Activated T-helper 17 cell treated with anti-CD3 and anti-CD28 coated beads, Interleukin-2, amount 50 U/mL, for 72 hours (primary cell): ENCODE measurements around the gene CFAP57. TPM values are rescaled to one million over a fixed set of nuclear protein-coding genes. Genes with fewer than 3 reads are reported as not detected.

Experiments
- ATAC-seq: fragments of 150-1000 bp; cut with Tn5 transposase; replicated peaks from 2 replicates; pipeline ENCODE4 v1.10.0; 2021; ENCODE audit warnings: mild to moderate bottlenecking, moderate library complexity
- H3K27ac Mint-ChIP-seq: one replicate; pipeline ENCODE4 v1.8.0; 2022; ENCODE audit warnings: mixed read lengths
- H3K27me3 Mint-ChIP-seq: one replicate; pipeline ENCODE4 v1.8.0; 2022; ENCODE audit warnings: mixed read lengths
- H3K36me3 Mint-ChIP-seq: one replicate; pipeline ENCODE4 v1.8.0; 2022; ENCODE audit warnings: low read depth, mild to moderate bottlenecking, mixed read lengths
- H3K4me1 Mint-ChIP-seq: one replicate; pipeline ENCODE4 v1.8.0; 2022; ENCODE audit warnings: mixed read lengths
- H3K4me3 Mint-ChIP-seq: one replicate; pipeline ENCODE4 v1.8.0; 2022; ENCODE audit warnings: mild to moderate bottlenecking, mixed read lengths
- H3K9me3 Mint-ChIP-seq: one replicate; pipeline ENCODE4 v1.8.0; 2022; ENCODE audit warnings: mixed read lengths
- total RNA-seq, 2 donors: library from RNA; stranded (reverse); gene quantifications; one replicate each; pipeline ENCODE4 v1.2.3, GENCODE V29; 2022

CFAP57 gene
- total RNA-seq, 2 donors from 2014 or later = 0.06 to 0.74 TPM

- no peak for ATAC-seq
- Mint-ChIP-seq H3K4me1 (peaks cover 10% of the 10 kb centered on the region), H3K27me3 (peaks cover 29% of the 10 kb centered on the region), H3K9me3 (peaks cover 4% of the 10 kb centered on the region), H3K27ac (no peak overlapping the region), H3K36me3 (no peaks in the 10 kb centered on the region), H3K4me3 (no peak overlapping the region)
These were observed 95.8 kb downstream of the CFAP57 start for GRCh38 chr1:43267818-43268425.

- H3K9me3 Mint-ChIP-seq = peaks cover 3% of the 10 kb centered on the region
- H3K36me3 Mint-ChIP-seq = no peaks in the 10 kb centered on the region
- peaks cover 16% of the 10 kb centered on the region for H3K4me1 Mint-ChIP-seq
- no peak within 1 kb of the TSS for H3K27ac Mint-ChIP-seq
- no peak for ATAC-seq
- H3K27me3 Mint-ChIP-seq = peaks cover 24% of the 10 kb centered on the region
- H3K4me3 Mint-ChIP-seq = peak within 1 kb of the TSS; percentile 58
These were observed 97.7 kb downstream of the CFAP57 start, which contains the start of gene TMEM125 for GRCh38 chr1:43269627-43270375. Gene TMEM125, plus strand, starts transcription at chr1:43269983. Its CDS starts 2,740 bp downstream, at chr1:43272723.

- H3K36me3 Mint-ChIP-seq = no peaks in the 10 kb centered on the region
- H3K27me3 Mint-ChIP-seq = peaks cover 24% of the 10 kb centered on the region
- ATAC-seq = peak; percentile 26
- H3K27ac Mint-ChIP-seq = no peak overlapping the region
- peak overlapping the region; percentile 58 for H3K4me3 Mint-ChIP-seq
- peaks cover 6% of the 10 kb centered on the region for H3K9me3 Mint-ChIP-seq
- H3K4me1 Mint-ChIP-seq = peaks cover 21% of the 10 kb centered on the region
These were observed 98.4 kb downstream of the CFAP57 start for GRCh38 chr1:43270421-43271095.

- Mint-ChIP-seq H3K27ac (peak overlapping the region; percentile 25), H3K9me3 (peaks cover 6% of the 10 kb centered on the region), H3K4me1 (peaks cover 21% of the 10 kb centered on the region), H3K4me3 (peak overlapping the region; percentile 58), H3K36me3 (no peaks in the 10 kb centered on the region), H3K27me3 (peaks cover 24% of the 10 kb centered on the region)
- ATAC-seq = peak; percentile 34
These were observed 99.3 kb downstream of the CFAP57 start for GRCh38 chr1:43271186-43272118.

- no peaks in the 10 kb centered on the region for H3K36me3 Mint-ChIP-seq
- peaks cover 6% of the 10 kb centered on the region for H3K9me3 Mint-ChIP-seq
- peaks cover 24% of the 10 kb centered on the region for H3K27me3 Mint-ChIP-seq
- no peak overlapping the region for H3K27ac Mint-ChIP-seq
- no peak overlapping the region for H3K4me3 Mint-ChIP-seq
- H3K4me1 Mint-ChIP-seq = peaks cover 21% of the 10 kb centered on the region
- no peak for ATAC-seq
These were observed 100.0 kb downstream of the CFAP57 start for GRCh38 chr1:43272161-43272560.

- Mint-ChIP-seq H3K27me3 (peaks cover 24% of the 10 kb centered on the region), H3K4me3 (no peak overlapping the region), H3K27ac (no peak overlapping the region), H3K9me3 (peaks cover 6% of the 10 kb centered on the region), H3K36me3 (no peaks in the 10 kb centered on the region), H3K4me1 (peaks cover 21% of the 10 kb centered on the region)
- no peak for ATAC-seq
These were observed 100.7 kb downstream of the CFAP57 start for GRCh38 chr1:43272576-43273571.

- peaks cover 21% of the 10 kb centered on the region for H3K4me1 Mint-ChIP-seq
- H3K36me3 Mint-ChIP-seq = no peaks in the 10 kb centered on the region
- no peak overlapping the region for H3K4me3 Mint-ChIP-seq
- ATAC-seq = no peak
- peaks cover 6% of the 10 kb centered on the region for H3K9me3 Mint-ChIP-seq
- peaks cover 24% of the 10 kb centered on the region for H3K27me3 Mint-ChIP-seq
- H3K27ac Mint-ChIP-seq = no peak overlapping the region
These were observed 101.6 kb downstream of the CFAP57 start for GRCh38 chr1:43273708-43274107.

GRCh38 chr1:43274125-43274803, 102.1 kb downstream of the CFAP57 start:
- Mint-ChIP-seq H3K36me3 (no peaks in the 10 kb centered on the region), H3K4me3 (peak overlapping the region; percentile 73), H3K27me3 (peaks cover 23% of the 10 kb centered on the region), H3K9me3 (peaks cover 6% of the 10 kb centered on the region), H3K4me1 (peaks cover 21% of the 10 kb centered on the region), H3K27ac (peak overlapping the region; percentile 93)
- ATAC-seq = peak; percentile 73

GRCh38 chr1:43274804-43275180, 102.7 kb downstream of the CFAP57 start:
- peak overlapping the region; percentile 73 for H3K4me3 Mint-ChIP-seq

GRCh38 chr1:43275826-43276620, 103.9 kb downstream of the CFAP57 start:
- no peak for ATAC-seq
- Mint-ChIP-seq H3K4me1 (peaks cover 20% of the 10 kb centered on the region), H3K27me3 (peaks cover 18% of the 10 kb centered on the region), H3K27ac (peak overlapping the region; percentile 93), H3K4me3 (no peak overlapping the region), H3K36me3 (no peaks in the 10 kb centered on the region), H3K9me3 (peaks cover 6% of the 10 kb centered on the region)

More at GRCh38 chr1:43274804-43275180, 102.7 kb downstream of the CFAP57 start:
- H3K36me3 Mint-ChIP-seq = no peaks in the 10 kb centered on the region
- H3K4me1 Mint-ChIP-seq = peaks cover 21% of the 10 kb centered on the region
- peak overlapping the region; percentile 93 for H3K27ac Mint-ChIP-seq
- H3K27me3 Mint-ChIP-seq = peaks cover 20% of the 10 kb centered on the region
- peaks cover 6% of the 10 kb centered on the region for H3K9me3 Mint-ChIP-seq
- ATAC-seq = no peak

GRCh38 chr1:43276673-43277072, 104.5 kb downstream of the CFAP57 start:
- Mint-ChIP-seq H3K9me3 (peaks cover 6% of the 10 kb centered on the region), H3K4me1 (peaks cover 13% of the 10 kb centered on the region), H3K27ac (peak overlapping the region; percentile 16), H3K4me3 (no peak overlapping the region), H3K27me3 (peaks cover 12% of the 10 kb centered on the region), H3K36me3 (no peaks in the 10 kb centered on the region)
- ATAC-seq = no peak
